ENCODE results near the gene LRRK2.

DNA sequence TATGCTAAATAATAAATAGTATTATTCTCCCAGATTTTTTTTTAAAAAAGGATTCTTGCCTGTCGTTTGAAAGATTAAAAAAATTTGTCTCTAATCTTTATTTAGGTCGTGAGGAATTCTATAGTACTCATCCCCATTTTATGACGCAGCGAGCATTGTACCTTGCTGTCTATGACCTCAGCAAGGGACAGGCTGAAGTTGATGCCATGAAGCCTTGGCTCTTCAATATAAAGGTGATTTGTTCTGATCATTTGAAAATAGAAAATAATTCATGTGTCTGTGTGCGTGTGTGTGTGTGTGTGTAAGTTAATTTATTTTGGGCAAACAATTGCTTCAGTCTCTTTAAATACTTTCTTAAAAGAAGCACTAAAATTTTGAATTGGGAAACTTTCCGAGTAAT lies 84.2 kb downstream of the LRRK2 start:
- TF ChIP-seq CTCF (IDR thresholded peaks at IDR 0.05; ENCODE audit: low read depth, low read length) (no peak), EZH2phosphoT487 (IDR thresholded peaks at IDR 0.05; ENCODE audit: low read depth) (no peak)
